Neural cell (in vitro differentiated cells): Measurements from ENCODE around the gene ANXA5.

ENCODE experiments used
- EP300 ChIP-seq: fragments of 450-650 bp; conservative IDR thresholded peaks from 2 replicates; pipeline ENCODE4 v1.6.1; 2014; ENCODE audit warnings: antibody characterized with exemption, mild to moderate bottlenecking, moderate library complexity; ENCODE audit not compliant: poor library complexity, severe bottlenecking
- MXI1 ChIP-seq: fragments of 450-650 bp; conservative IDR thresholded peaks from 2 replicates; pipeline ENCODE4 v1.6.1; 2014; ENCODE audit warnings: antibody characterized with exemption, mild to moderate bottlenecking; ENCODE audit not compliant: poor library complexity, severe bottlenecking
- POLR2AphosphoS5 ChIP-seq: IDR thresholded peaks from 2 replicates; pipeline ENCODE4 v1.6.1; 2012
- RAD21 ChIP-seq: fragments of 450-650 bp; conservative IDR thresholded peaks from 2 replicates; pipeline ENCODE4 v1.6.1; 2014; ENCODE audit warnings: antibody characterized with exemption, mild to moderate bottlenecking, moderate library complexity
- SMC3 ChIP-seq: fragments of 450-650 bp; conservative IDR thresholded peaks from 2 replicates; pipeline ENCODE4 v1.6.1; 2014; ENCODE audit warnings: antibody characterized with exemption, mild to moderate bottlenecking, moderate library complexity; ENCODE audit not compliant: poor library complexity
- TAF1 ChIP-seq: IDR thresholded peaks from 2 replicates; pipeline ENCODE4 v1.6.1; 2012; ENCODE audit warnings: low read depth
- TF ChIP-seq, protein P1 (sequence below): fragments of 450-650 bp; IDR thresholded peaks from 2 replicates; pipeline ENCODE4 v1.5.1; 2014; ENCODE audit warnings: antibody characterized with exemption, mild to moderate bottlenecking, moderate library complexity; ENCODE audit not compliant: poor library complexity, severe bottlenecking
- TF ChIP-seq, protein P2 (sequence below): IDR thresholded peaks from 2 replicates; pipeline ENCODE4 v1.6.1; 2012; ENCODE audit warnings: borderline replicate concordance

DNA sequence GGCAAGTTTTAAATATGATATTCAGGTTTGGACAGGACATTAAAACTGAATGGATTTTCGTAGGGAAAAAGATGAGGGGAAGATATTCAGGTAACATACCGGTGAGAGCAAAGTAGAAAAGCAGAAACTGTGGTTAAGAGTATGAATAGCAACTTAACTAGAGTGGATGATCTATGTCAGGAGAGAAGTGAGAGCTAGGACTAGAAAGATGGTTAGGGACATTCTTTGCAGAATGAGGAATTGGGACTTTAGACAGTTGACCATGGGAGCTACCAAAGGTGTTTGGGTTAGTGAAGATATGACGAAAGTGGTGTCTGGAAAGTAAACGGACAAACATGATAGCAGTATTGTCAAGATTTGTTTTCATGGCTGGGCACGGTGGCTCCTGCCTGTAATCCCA is 45.2 kb downstream of the ANXA5 start:
- TF ChIP-seq, protein P1, sequence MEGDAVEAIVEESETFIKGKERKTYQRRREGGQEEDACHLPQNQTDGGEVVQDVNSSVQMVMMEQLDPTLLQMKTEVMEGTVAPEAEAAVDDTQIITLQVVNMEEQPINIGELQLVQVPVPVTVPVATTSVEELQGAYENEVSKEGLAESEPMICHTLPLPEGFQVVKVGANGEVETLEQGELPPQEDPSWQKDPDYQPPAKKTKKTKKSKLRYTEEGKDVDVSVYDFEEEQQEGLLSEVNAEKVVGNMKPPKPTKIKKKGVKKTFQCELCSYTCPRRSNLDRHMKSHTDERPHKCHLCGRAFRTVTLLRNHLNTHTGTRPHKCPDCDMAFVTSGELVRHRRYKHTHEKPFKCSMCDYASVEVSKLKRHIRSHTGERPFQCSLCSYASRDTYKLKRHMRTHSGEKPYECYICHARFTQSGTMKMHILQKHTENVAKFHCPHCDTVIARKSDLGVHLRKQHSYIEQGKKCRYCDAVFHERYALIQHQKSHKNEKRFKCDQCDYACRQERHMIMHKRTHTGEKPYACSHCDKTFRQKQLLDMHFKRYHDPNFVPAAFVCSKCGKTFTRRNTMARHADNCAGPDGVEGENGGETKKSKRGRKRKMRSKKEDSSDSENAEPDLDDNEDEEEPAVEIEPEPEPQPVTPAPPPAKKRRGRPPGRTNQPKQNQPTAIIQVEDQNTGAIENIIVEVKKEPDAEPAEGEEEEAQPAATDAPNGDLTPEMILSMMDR, result no peak
- TF ChIP-seq EP300 (no peak), POLR2AphosphoS5 (no peak), SMC3 (no peak), MXI1 (no peak), TAF1 (no peak), RAD21 (no peak)
- TF ChIP-seq, protein P2, sequence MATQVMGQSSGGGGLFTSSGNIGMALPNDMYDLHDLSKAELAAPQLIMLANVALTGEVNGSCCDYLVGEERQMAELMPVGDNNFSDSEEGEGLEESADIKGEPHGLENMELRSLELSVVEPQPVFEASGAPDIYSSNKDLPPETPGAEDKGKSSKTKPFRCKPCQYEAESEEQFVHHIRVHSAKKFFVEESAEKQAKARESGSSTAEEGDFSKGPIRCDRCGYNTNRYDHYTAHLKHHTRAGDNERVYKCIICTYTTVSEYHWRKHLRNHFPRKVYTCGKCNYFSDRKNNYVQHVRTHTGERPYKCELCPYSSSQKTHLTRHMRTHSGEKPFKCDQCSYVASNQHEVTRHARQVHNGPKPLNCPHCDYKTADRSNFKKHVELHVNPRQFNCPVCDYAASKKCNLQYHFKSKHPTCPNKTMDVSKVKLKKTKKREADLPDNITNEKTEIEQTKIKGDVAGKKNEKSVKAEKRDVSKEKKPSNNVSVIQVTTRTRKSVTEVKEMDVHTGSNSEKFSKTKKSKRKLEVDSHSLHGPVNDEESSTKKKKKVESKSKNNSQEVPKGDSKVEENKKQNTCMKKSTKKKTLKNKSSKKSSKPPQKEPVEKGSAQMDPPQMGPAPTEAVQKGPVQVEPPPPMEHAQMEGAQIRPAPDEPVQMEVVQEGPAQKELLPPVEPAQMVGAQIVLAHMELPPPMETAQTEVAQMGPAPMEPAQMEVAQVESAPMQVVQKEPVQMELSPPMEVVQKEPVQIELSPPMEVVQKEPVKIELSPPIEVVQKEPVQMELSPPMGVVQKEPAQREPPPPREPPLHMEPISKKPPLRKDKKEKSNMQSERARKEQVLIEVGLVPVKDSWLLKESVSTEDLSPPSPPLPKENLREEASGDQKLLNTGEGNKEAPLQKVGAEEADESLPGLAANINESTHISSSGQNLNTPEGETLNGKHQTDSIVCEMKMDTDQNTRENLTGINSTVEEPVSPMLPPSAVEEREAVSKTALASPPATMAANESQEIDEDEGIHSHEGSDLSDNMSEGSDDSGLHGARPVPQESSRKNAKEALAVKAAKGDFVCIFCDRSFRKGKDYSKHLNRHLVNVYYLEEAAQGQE, result no peak
